ENCODE results near the gene FCN1. TPM values are rescaled to one million over a fixed set of nuclear protein-coding genes. Genes with fewer than 3 reads are reported as not detected.

FCN1 gene
- total RNA-seq, 4 donors from 2014 or later: 0.72 to 2.9 (median 1.1) TPM

DNA sequence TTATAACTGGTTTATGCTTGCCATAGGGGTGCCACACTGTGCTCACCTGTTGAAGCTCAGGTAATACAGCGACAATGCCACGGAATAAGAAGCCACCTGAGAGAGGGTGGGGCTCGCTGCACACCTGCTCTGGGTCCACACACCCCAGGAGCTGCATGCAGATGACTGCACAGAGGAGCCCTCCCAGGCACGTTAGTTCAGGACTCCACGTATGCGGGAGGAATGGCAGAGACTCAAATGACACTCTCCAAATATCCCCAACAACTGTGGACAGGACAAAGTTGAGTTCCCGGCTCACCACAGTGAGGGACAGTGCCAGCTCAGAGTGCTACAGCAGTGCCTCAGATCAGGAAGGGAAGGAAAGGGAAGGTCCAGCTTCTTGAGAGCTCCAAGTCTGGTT lies 5.8 kb upstream of the FCN1 start:
- WGBS, 2 donors: 75 to 84% methylated on average over 7 of the region's 7 CpGs
- H3K4me3 ChIP-seq (ENCODE audit: low read depth, poor library complexity, severe bottlenecking): no peak overlapping the region
- peak in 1 of 2 donors; percentile 53 for DNase-seq (ENCODE audit: low spot score in 2 of 2)
- TF ChIP-seq CTCF (IDR thresholded peaks at IDR 0.05) (no peak), POLR2A (IDR thresholded peaks at IDR 0.05) (no peak)
- intact Hi-C loops (cut with DNase I; ENCODE audit: low total_unique reads): no loop called here

GRCh38 chr9:134922932-134923240 lies 5.2 kb upstream of the FCN1 start:
- peak in 1 of 2 donors; percentile 79 for DNase-seq (ENCODE audit: low spot score in 2 of 2)
- 76 to 81% methylated on average over 9 of the region's 9 CpGs for WGBS, 2 donors
- no peak overlapping the region for H3K4me3 ChIP-seq (ENCODE audit: low read depth, poor library complexity, severe bottlenecking)
- no peak for TF ChIP-seq CTCF (IDR thresholded peaks at IDR 0.05)
- no peak for TF ChIP-seq POLR2A (IDR thresholded peaks at IDR 0.05)
- intact Hi-C loops (cut with DNase I; ENCODE audit: low total_unique reads): no loop called here

- DNase-seq (ENCODE audit: low spot score in 2 of 2): peak; percentile 44 to 85
- TF ChIP-seq POLR2A (IDR thresholded peaks at IDR 0.05) (no peak), CTCF (IDR thresholded peaks at IDR 0.05) (no peak)
- WGBS, 2 donors: 78 to 83% methylated on average over 14 of the region's 14 CpGs
- H3K4me3 ChIP-seq (ENCODE audit: low read depth, poor library complexity, severe bottlenecking): no peak overlapping the region
- intact Hi-C loops (cut with DNase I; ENCODE audit: low total_unique reads): no loop called here
Measured at GRCh38 chr9:134922066-134922931, 4.6 kb upstream of the FCN1 start.

DNA sequence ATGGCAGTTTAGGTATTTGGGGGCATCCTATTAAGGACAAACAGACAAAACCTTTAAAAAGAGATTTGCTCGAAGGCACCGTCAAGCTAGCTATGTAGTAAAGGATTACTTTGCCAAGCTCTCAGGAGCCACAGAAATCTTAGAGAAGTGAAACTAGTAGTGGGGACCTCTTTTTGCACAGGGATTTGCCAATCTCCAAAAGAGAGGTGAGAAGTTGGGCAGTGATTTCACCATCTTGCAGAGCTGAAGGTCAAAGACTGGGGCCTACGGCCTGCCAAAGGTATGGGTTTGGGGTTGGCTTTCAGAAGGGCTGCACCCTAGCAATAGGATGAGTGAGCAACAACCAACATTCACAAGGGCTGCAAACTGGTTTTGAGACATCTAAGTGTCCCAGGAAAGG lies 1.6 kb upstream of the FCN1 start:
- intact Hi-C loops (cut with DNase I; ENCODE audit: low total_unique reads): no loop called here
- H3K4me3 ChIP-seq (ENCODE audit: low read depth, poor library complexity, severe bottlenecking): no peak overlapping the region
- TF ChIP-seq CTCF (IDR thresholded peaks at IDR 0.05): no peak
- no peak for TF ChIP-seq POLR2A (IDR thresholded peaks at IDR 0.05)
- 95 to 97% methylated on average over 3 of the region's 3 CpGs for WGBS, 2 donors
- DNase-seq (ENCODE audit: low spot score in 2 of 2): peak in 1 of 2 donors; percentile 36

GRCh38 chr9:134918646-134919045 lies 934 bp upstream of the FCN1 start:
- H3K4me3 ChIP-seq (ENCODE audit: low read depth, poor library complexity, severe bottlenecking): no peak overlapping the region
- intact Hi-C loops (cut with DNase I; ENCODE audit: low total_unique reads): no loop called here
- peak in 1 of 2 donors; percentile 49 for DNase-seq (ENCODE audit: low spot score in 2 of 2)
- 88 to 90% methylated on average over 10 of the region's 10 CpGs for WGBS, 2 donors
- TF ChIP-seq CTCF (IDR thresholded peaks at IDR 0.05) (no peak), POLR2A (IDR thresholded peaks at IDR 0.05) (no peak)
